ENCODE data around the gene MGME1.

Gene MGME1

DNA sequence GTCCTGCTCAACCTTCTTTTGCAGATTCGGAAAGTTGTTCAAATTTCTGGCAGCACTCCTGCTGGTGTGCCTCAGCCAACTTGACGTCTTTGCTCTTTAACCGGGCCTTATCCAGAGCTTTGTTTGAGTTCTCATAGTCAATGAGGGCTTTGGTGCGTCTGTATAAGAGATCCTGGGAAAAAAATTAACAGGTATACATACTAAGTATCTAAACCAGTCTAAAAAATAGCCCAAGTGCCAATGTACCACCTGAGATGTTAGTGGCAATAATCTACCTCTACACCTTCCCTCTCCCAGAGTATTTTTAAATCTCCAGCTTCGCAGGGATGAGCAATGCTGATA, 21.4 kb upstream of the MGME1 start:
- Histone ChIP-seq H3K27ac (ENCODE audit: insufficient read depth in 1 of 2, low read depth in 1 of 2, low read length in 2 of 2, poor library complexity in 1 of 2, severe bottlenecking in 2 of 2) (no peak overlapping the region), H3K36me3 (ENCODE audit: control insufficient read depth in 4 of 4, insufficient read depth in 4 of 4, low read length in 3 of 4) (peaks cover 46 to 97% (median 82%) of the 10 kb centered on the region in 4 experiments), H3K27me3 (replicated peaks in 2 of 5; ENCODE audit: control insufficient read depth in 4 of 5, insufficient read depth in 5 of 5, low read length in 4 of 5) (no peaks in the 10 kb centered on the region), H3K4me1 (ENCODE audit: control extremely low read depth in 1 of 4, control insufficient read depth in 4 of 4, insufficient read depth in 4 of 4, low read length in 3 of 4) (no peaks in the 10 kb centered on the region), H3K9me3 (ENCODE audit: control extremely low read depth in 1 of 5, control insufficient read depth in 4 of 5, insufficient read depth in 2 of 5, low read depth in 1 of 5, low read length in 4 of 5) (no peaks in the 10 kb centered on the region), H3K4me3 (ENCODE audit: control insufficient read depth in 1 of 7, extremely low read depth in 1 of 7, insufficient read depth in 4 of 7, low read depth in 2 of 7, low read length in 6 of 7) (no peak overlapping the region)
- CTCF ChIA-PET = interaction anchor here (14.2 kb wide), 1 partner anchor 10 kb away, joined by 108 read pairs; no protein-coding TSS in a partner anchor
- DNase-seq = no peak
- 100% methylated on average over 2 of the region's 5 CpGs for WGBS (ENCODE audit: insufficient coverage)
- POLR2A ChIA-PET = no interaction called here

DNA sequence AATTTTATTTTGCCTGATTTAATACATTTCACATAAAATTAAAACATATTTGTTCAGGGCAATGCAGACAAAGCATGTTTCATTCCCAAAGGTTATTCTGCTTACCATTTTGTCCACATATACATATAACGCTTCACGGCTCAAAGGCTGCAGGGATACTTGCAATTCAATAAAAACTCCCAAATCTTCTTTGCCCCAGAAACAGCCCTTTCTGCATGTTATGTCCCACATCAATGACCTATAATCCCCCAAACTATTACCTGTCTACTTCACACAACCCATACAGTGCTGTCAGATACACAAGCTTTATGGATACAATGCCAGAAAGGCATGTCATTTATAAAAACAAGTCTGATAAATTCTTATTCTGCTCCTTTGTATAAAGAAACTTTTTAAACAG, 20.4 kb upstream of the MGME1 start:
- WGBS (ENCODE audit: insufficient coverage) = 100% methylated on average over 2 of the region's 2 CpGs
- peaks cover 50 to 97% (median 85%) of the 10 kb centered on the region in 4 experiments for H3K36me3 ChIP-seq (ENCODE audit: control insufficient read depth in 4 of 4, insufficient read depth in 4 of 4, low read length in 3 of 4)
- ChIA-PET CTCF (interaction anchor here (0.6 to 14.2 kb wide), 5 partner anchors 9 to 443 kb away, joined by 3 to 108 read pairs (median 4); no protein-coding TSS in a partner anchor), POLR2A (no interaction called here)
- H3K4me1 ChIP-seq (ENCODE audit: control extremely low read depth in 1 of 4, control insufficient read depth in 4 of 4, insufficient read depth in 4 of 4, low read length in 3 of 4) = no peaks in the 10 kb centered on the region
- no peak overlapping the region for H3K4me3 ChIP-seq (ENCODE audit: control insufficient read depth in 1 of 7, extremely low read depth in 1 of 7, insufficient read depth in 4 of 7, low read depth in 2 of 7, low read length in 6 of 7)
- no peaks in the 10 kb centered on the region for H3K9me3 ChIP-seq (ENCODE audit: control extremely low read depth in 1 of 5, control insufficient read depth in 4 of 5, insufficient read depth in 2 of 5, low read depth in 1 of 5, low read length in 4 of 5)
- H3K27ac ChIP-seq (ENCODE audit: insufficient read depth in 1 of 2, low read depth in 1 of 2, low read length in 2 of 2, poor library complexity in 1 of 2, severe bottlenecking in 2 of 2) = no peak overlapping the region
- DNase-seq = no peak
- no peaks in the 10 kb centered on the region for H3K27me3 ChIP-seq (replicated peaks in 2 of 5; ENCODE audit: control insufficient read depth in 4 of 5, insufficient read depth in 5 of 5, low read length in 4 of 5)

DNA sequence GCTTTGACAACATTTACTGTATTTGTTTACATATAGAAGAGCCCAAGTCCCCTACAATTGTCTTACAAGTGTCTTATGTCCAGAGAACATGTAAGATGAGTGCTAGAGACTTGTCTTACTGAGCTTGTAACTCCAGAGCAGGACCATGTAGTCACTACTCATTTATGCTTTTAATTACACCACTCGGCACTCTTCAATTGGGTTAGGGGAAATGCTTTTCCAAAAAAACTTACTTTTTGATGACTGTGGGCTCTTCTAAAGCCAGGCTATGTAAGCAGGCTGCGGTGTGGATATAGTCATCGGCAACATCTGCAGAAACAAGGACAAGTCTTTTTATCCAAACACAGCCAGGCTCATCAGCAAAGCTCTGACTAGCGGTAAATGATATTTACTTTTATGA, 18.9 kb upstream of the MGME1 start:
- H3K4me3 ChIP-seq (ENCODE audit: control insufficient read depth in 1 of 7, extremely low read depth in 1 of 7, insufficient read depth in 4 of 7, low read depth in 2 of 7, low read length in 6 of 7) = no peak overlapping the region
- 100% methylated on average over 3 of the region's 4 CpGs for WGBS (ENCODE audit: insufficient coverage)
- ChIA-PET POLR2A (no interaction called here), CTCF (interaction anchor here (1.7 to 14.2 kb wide), 2 partner anchors 13 to 20 kb away, joined by 5 to 108 read pairs; no protein-coding TSS in a partner anchor)
- no peaks in the 10 kb centered on the region for H3K27me3 ChIP-seq (replicated peaks in 2 of 5; ENCODE audit: control insufficient read depth in 4 of 5, insufficient read depth in 5 of 5, low read length in 4 of 5)
- H3K9me3 ChIP-seq (ENCODE audit: control extremely low read depth in 1 of 5, control insufficient read depth in 4 of 5, insufficient read depth in 2 of 5, low read depth in 1 of 5, low read length in 4 of 5) = no peaks in the 10 kb centered on the region
- peak overlapping the region in 1 of 2 experiments; percentile 29 for H3K27ac ChIP-seq (ENCODE audit: insufficient read depth in 1 of 2, low read depth in 1 of 2, low read length in 2 of 2, poor library complexity in 1 of 2, severe bottlenecking in 2 of 2)
- H3K4me1 ChIP-seq (ENCODE audit: control extremely low read depth in 1 of 4, control insufficient read depth in 4 of 4, insufficient read depth in 4 of 4, low read length in 3 of 4) = peaks cover 0 to 7% (median 3%) of the 10 kb centered on the region in 4 experiments
- DNase-seq = no peak
- peaks cover 48 to 99% (median 90%) of the 10 kb centered on the region in 4 experiments for H3K36me3 ChIP-seq (ENCODE audit: control insufficient read depth in 4 of 4, insufficient read depth in 4 of 4, low read length in 3 of 4)

DNA sequence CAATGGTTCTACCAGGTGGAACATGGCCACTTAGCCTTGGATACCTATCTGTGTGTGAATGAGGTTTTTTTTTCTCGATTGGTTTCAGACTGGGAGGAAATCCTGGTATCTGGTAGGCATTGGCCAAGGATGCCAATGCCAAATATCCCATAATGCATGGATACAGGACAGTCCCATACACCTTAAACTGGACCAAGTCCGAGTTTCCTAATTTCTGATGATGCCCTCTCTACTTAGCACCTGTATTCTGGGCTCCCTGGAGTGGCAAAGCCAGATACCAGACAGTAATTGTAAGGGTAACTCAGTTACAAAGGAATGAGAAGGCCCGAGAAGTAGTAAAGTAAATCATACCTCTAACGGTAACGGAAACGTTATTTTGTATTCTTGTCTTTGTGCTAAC, 18.1 kb upstream of the MGME1 start:
- CTCF ChIA-PET = interaction anchor here (1.7 to 14.2 kb wide), 2 partner anchors 14 to 19 kb away, joined by 5 to 108 read pairs; no protein-coding TSS in a partner anchor
- WGBS (ENCODE audit: insufficient coverage) = 73% methylated on average over 3 of the region's 6 CpGs
- Histone ChIP-seq H3K27ac (ENCODE audit: insufficient read depth in 1 of 2, low read depth in 1 of 2, low read length in 2 of 2, poor library complexity in 1 of 2, severe bottlenecking in 2 of 2) (no peak overlapping the region), H3K9me3 (ENCODE audit: control extremely low read depth in 1 of 5, control insufficient read depth in 4 of 5, insufficient read depth in 2 of 5, low read depth in 1 of 5, low read length in 4 of 5) (no peaks in the 10 kb centered on the region), H3K27me3 (replicated peaks in 2 of 5; ENCODE audit: control insufficient read depth in 4 of 5, insufficient read depth in 5 of 5, low read length in 4 of 5) (no peaks in the 10 kb centered on the region), H3K36me3 (ENCODE audit: control insufficient read depth in 4 of 4, insufficient read depth in 4 of 4, low read length in 3 of 4) (peaks cover 48 to 98% (median 85%) of the 10 kb centered on the region in 4 experiments), H3K4me3 (ENCODE audit: control insufficient read depth in 1 of 7, extremely low read depth in 1 of 7, insufficient read depth in 4 of 7, low read depth in 2 of 7, low read length in 6 of 7) (no peak overlapping the region), H3K4me1 (ENCODE audit: control extremely low read depth in 1 of 4, control insufficient read depth in 4 of 4, insufficient read depth in 4 of 4, low read length in 3 of 4) (peaks cover 3 to 14% (median 10%) of the 10 kb centered on the region in 4 experiments)
- POLR2A ChIA-PET = no interaction called here
- DNase-seq = no peak

DNA sequence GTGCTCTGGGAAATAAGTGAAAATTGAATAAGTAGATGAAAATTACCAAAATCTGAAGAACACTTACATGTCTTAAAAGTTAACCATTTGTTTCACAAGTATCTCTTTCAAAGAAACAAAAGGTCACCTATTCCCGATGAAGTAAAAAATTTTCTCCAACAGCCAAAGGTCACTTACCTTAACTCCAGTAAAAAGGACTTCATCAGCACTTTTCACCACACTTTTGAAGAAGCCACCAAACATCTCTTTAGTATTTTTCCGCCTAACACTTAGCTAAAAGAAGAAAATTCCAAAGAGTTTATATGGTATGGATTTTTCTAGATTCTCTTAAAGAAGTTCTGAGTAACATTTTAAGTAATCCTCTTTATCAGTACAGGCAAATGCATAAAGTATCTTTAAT, 17.5 kb upstream of the MGME1 start:
- Histone ChIP-seq H3K27me3 (replicated peaks in 2 of 5; ENCODE audit: control insufficient read depth in 4 of 5, insufficient read depth in 5 of 5, low read length in 4 of 5) (no peaks in the 10 kb centered on the region), H3K4me3 (ENCODE audit: control insufficient read depth in 1 of 7, extremely low read depth in 1 of 7, insufficient read depth in 4 of 7, low read depth in 2 of 7, low read length in 6 of 7) (no peak overlapping the region), H3K9me3 (ENCODE audit: control extremely low read depth in 1 of 5, control insufficient read depth in 4 of 5, insufficient read depth in 2 of 5, low read depth in 1 of 5, low read length in 4 of 5) (no peaks in the 10 kb centered on the region), H3K36me3 (ENCODE audit: control insufficient read depth in 4 of 4, insufficient read depth in 4 of 4, low read length in 3 of 4) (peaks cover 43 to 98% (median 78%) of the 10 kb centered on the region in 4 experiments), H3K4me1 (ENCODE audit: control extremely low read depth in 1 of 4, control insufficient read depth in 4 of 4, insufficient read depth in 4 of 4, low read length in 3 of 4) (peaks cover 10 to 21% (median 16%) of the 10 kb centered on the region in 4 experiments), H3K27ac (ENCODE audit: insufficient read depth in 1 of 2, low read depth in 1 of 2, low read length in 2 of 2, poor library complexity in 1 of 2, severe bottlenecking in 2 of 2) (no peak overlapping the region)
- ChIA-PET CTCF (interaction anchor here (14.2 kb wide), 1 partner anchor 14 kb away, joined by 108 read pairs; no protein-coding TSS in a partner anchor), POLR2A (no interaction called here)
- no peak for DNase-seq
- 100% methylated on average over 1 of the region's 2 CpGs for WGBS (ENCODE audit: insufficient coverage)

DNA sequence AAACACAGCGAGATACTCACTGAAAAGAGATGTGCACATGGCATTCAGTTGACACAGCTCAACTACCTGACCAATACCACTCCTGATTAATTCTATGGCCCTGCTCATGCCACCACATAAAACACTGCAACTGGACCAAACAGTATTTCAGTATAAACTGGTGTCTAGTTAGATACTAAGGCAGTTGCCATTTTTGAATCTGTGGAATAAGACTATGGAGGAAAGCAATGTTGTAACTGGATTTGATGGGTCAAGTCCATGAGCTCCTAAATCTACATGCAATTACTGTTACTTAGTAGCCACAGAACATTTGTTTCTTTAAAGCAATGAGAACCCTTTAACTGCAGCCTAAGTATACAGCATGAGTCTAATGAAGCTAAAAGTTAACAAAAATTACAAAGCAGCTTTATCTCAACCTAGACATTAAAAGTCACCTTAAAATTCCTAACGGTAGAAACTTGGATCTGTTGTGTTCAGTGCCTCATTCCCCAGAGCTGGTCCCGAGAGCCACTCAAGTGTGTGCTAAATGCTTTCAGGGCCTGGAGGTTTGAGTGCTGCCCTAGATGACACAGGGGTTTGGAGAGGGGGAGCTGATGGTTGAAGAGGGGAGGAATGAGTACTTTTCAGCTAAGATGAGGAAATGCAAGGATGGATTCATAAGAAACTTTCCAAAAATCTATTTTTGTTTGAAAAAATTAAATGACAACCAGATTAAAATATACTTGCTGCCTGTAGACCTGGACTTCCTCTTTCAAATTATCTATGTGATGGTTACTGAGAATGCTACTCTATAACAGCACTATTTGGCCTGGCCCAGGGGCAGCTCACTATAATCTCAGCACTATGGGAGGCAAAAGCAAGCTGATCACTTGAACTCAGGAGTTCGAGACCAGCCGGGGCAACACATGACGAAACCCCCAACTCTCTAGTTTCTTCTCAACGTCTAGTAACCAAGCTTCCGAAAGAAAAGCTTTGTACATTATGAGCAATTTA, 15.8 kb upstream of the MGME1 start:
- Histone ChIP-seq H3K9me3 (ENCODE audit: control extremely low read depth in 1 of 5, control insufficient read depth in 4 of 5, insufficient read depth in 2 of 5, low read depth in 1 of 5, low read length in 4 of 5) (no peaks in the 10 kb centered on the region), H3K4me3 (ENCODE audit: control insufficient read depth in 1 of 7, extremely low read depth in 1 of 7, insufficient read depth in 4 of 7, low read depth in 2 of 7, low read length in 6 of 7) (no peak overlapping the region), H3K36me3 (ENCODE audit: control insufficient read depth in 4 of 4, insufficient read depth in 4 of 4, low read length in 3 of 4) (peaks cover 35 to 87% (median 66%) of the 10 kb centered on the region in 4 experiments), H3K27ac (ENCODE audit: insufficient read depth in 1 of 2, low read depth in 1 of 2, low read length in 2 of 2, poor library complexity in 1 of 2, severe bottlenecking in 2 of 2) (peak overlapping the region in 1 of 2 experiments; percentile 36), H3K4me1 (ENCODE audit: control extremely low read depth in 1 of 4, control insufficient read depth in 4 of 4, insufficient read depth in 4 of 4, low read length in 3 of 4) (peaks cover 20 to 35% (median 27%) of the 10 kb centered on the region in 4 experiments), H3K27me3 (replicated peaks in 2 of 5; ENCODE audit: control insufficient read depth in 4 of 5, insufficient read depth in 5 of 5, low read length in 4 of 5) (no peaks in the 10 kb centered on the region)
- ChIA-PET CTCF (interaction anchor here (0.9 to 14.2 kb wide), 3 partner anchors 13 to 50 kb away, joined by 3 to 108 read pairs (median 3); no protein-coding TSS in a partner anchor), POLR2A (no interaction called here)
- WGBS (ENCODE audit: insufficient coverage) = 100% methylated on average over 5 of the region's 8 CpGs
- DNase-seq = no peak

DNA sequence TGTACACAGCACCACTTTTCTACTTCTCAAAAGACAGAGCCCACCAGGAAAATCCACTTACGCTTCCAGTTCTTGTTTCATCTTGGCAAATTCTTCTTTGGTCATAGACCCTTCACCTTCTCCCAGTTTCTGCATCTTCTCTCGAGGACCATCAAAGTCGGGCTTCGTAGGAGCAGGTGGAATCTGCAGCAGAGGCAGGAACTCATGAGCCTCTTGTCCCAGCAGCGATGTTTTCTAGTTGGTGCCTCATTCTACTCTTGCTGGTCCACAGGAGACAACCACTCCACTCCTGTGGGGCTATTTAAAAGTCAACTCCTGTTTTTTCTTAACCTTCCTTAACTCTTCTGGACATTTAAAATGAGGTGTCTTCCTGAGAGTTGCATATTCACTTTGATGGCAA, 14.9 kb upstream of the MGME1 start:
- 98% methylated on average over 5 of the region's 5 CpGs for WGBS (ENCODE audit: insufficient coverage)
- DNase-seq = no peak
- Histone ChIP-seq H3K4me1 (ENCODE audit: control extremely low read depth in 1 of 4, control insufficient read depth in 4 of 4, insufficient read depth in 4 of 4, low read length in 3 of 4) (peaks cover 30 to 45% (median 36%) of the 10 kb centered on the region in 4 experiments), H3K27ac (ENCODE audit: insufficient read depth in 1 of 2, low read depth in 1 of 2, low read length in 2 of 2, poor library complexity in 1 of 2, severe bottlenecking in 2 of 2) (no peak overlapping the region), H3K36me3 (ENCODE audit: control insufficient read depth in 4 of 4, insufficient read depth in 4 of 4, low read length in 3 of 4) (peaks cover 28 to 77% (median 58%) of the 10 kb centered on the region in 4 experiments), H3K27me3 (replicated peaks in 2 of 5; ENCODE audit: control insufficient read depth in 4 of 5, insufficient read depth in 5 of 5, low read length in 4 of 5) (no peaks in the 10 kb centered on the region), H3K9me3 (ENCODE audit: control extremely low read depth in 1 of 5, control insufficient read depth in 4 of 5, insufficient read depth in 2 of 5, low read depth in 1 of 5, low read length in 4 of 5) (no peaks in the 10 kb centered on the region), H3K4me3 (ENCODE audit: control insufficient read depth in 1 of 7, extremely low read depth in 1 of 7, insufficient read depth in 4 of 7, low read depth in 2 of 7, low read length in 6 of 7) (no peak overlapping the region)
- ChIA-PET CTCF (interaction anchor here (0.6 to 14.2 kb wide), 2 partner anchors 9 to 17 kb away, joined by 3 to 108 read pairs; no protein-coding TSS in a partner anchor), POLR2A (no interaction called here)

Data from common myeloid progenitor, CD34-positive (primary cell).